SJSA1 (cell line): Measurements from ENCODE around the gene SPAG6. TPM values are rescaled to one million over a fixed set of nuclear protein-coding genes. Genes with fewer than 3 reads are reported as not detected.

ENCODE experiments used
- DNase-seq, 2 experiments: peaks; one replicate each; pipeline ENCODE4 v3.0.0-alpha.2; 2015 to 2020; ENCODE audit warnings: low spot score in 2 of 2, low read depth in 1 of 2
- H3K27ac ChIP-seq: fragments of 250-450 bp; sonication (Bioruptor Pico); 2 replicates; pipeline ENCODE4 v1.5.1; 2020; ENCODE audit warnings: mild to moderate bottlenecking, moderate library complexity
- H3K27me3 ChIP-seq: fragments of 250-450 bp; sonication (Bioruptor Pico); replicated peaks from 2 replicates; pipeline ENCODE4 v1.5.1; 2020; ENCODE audit warnings: mild to moderate bottlenecking, moderate library complexity
- H3K36me3 ChIP-seq: fragments of 250-450 bp; sonication (Bioruptor Pico); 2 replicates; pipeline ENCODE4 v1.5.1; 2020; ENCODE audit warnings: mild to moderate bottlenecking
- H3K4me1 ChIP-seq: fragments of 250-450 bp; sonication (Bioruptor Pico); replicated peaks from 2 replicates; pipeline ENCODE4 v1.6.1; 2021; ENCODE audit warnings: mild to moderate bottlenecking
- H3K4me3 ChIP-seq: fragments of 250-450 bp; sonication (Bioruptor Pico); 2 replicates; pipeline ENCODE4 v1.5.1; 2020; ENCODE audit warnings: mild to moderate bottlenecking
- H3K9me3 ChIP-seq: fragments of 250-450 bp; sonication (Bioruptor Pico); replicated peaks from 2 replicates; pipeline ENCODE4 v1.5.1; 2020; ENCODE audit warnings: mild to moderate bottlenecking
- total RNA-seq: library from RNA; depleted of rRNA; stranded (reverse); fragments of >200 nt; shearing (Covaris generic); gene quantifications from 2 replicates; pipeline ENCODE4 v1.2.3, GENCODE V29; 2014

Gene SPAG6
- total RNA-seq, 1 experiment from 2014 or later: not detected

GRCh38 chr10:22443175-22443901, 98.0 kb downstream of the SPAG6 start:
- Histone ChIP-seq H3K27me3 (peaks cover 13% of the 10 kb centered on the region; the same call in 1 of the 2 replicates), H3K27ac (no peak overlapping the region), H3K36me3 (no peaks in the 10 kb centered on the region), H3K4me1 (peaks cover 3% of the 10 kb centered on the region), H3K9me3 (no peaks in the 10 kb centered on the region), H3K4me3 (no peak overlapping the region)
- no peak for DNase-seq

- no peak for DNase-seq
- no peak overlapping the region for H3K27ac ChIP-seq
- no peaks in the 10 kb centered on the region for H3K4me1 ChIP-seq
- no peaks in the 10 kb centered on the region for H3K36me3 ChIP-seq
- H3K4me3 ChIP-seq: no peak overlapping the region
- H3K27me3 ChIP-seq: peaks cover 13% of the 10 kb centered on the region; the same call in 1 of the 2 replicates
- no peaks in the 10 kb centered on the region for H3K9me3 ChIP-seq
These were observed 99.0 kb downstream of the SPAG6 start for GRCh38 chr10:22444219-22444788.

GRCh38 chr10:22445495-22445894, 100.2 kb downstream of the SPAG6 start:
- no peaks in the 10 kb centered on the region for H3K36me3 ChIP-seq
- H3K27ac ChIP-seq: no peak overlapping the region
- no peak for DNase-seq
- H3K4me3 ChIP-seq: no peak overlapping the region
- H3K4me1 ChIP-seq: no peaks in the 10 kb centered on the region
- H3K9me3 ChIP-seq: no peaks in the 10 kb centered on the region
- peaks cover 13% of the 10 kb centered on the region; the same call in 1 of the 2 replicates for H3K27me3 ChIP-seq

- Histone ChIP-seq H3K9me3 (no peaks in the 10 kb centered on the region), H3K36me3 (no peaks in the 10 kb centered on the region), H3K4me3 (no peak overlapping the region), H3K27me3 (peaks cover 13% of the 10 kb centered on the region; the same call in 1 of the 2 replicates), H3K4me1 (no peaks in the 10 kb centered on the region), H3K27ac (no peak overlapping the region)
- no peak for DNase-seq
These were observed 101.8 kb downstream of the SPAG6 start for GRCh38 chr10:22447068-22447467.

GRCh38 chr10:22451346-22451745, 106.0 kb downstream of the SPAG6 start:
- DNase-seq: no peak
- H3K4me1 ChIP-seq: no peaks in the 10 kb centered on the region
- no peaks in the 10 kb centered on the region for H3K36me3 ChIP-seq
- no peak overlapping the region for H3K4me3 ChIP-seq
- 0 out of 2 replicates have a peak, but pooled peaks cover 3% of the 10 kb centered on the region for H3K27me3 ChIP-seq
- H3K27ac ChIP-seq: no peak overlapping the region
- no peaks in the 10 kb centered on the region; the same call in 1 of the 2 replicates for H3K9me3 ChIP-seq

- DNase-seq: no peak
- Histone ChIP-seq H3K9me3 (no peaks in the 10 kb centered on the region; the same call in 1 of the 2 replicates), H3K36me3 (no peaks in the 10 kb centered on the region), H3K4me3 (no peak overlapping the region), H3K4me1 (no peaks in the 10 kb centered on the region), H3K27me3 (no peaks in the 10 kb centered on the region), H3K27ac (no peak overlapping the region)
These were observed 108.0 kb downstream of the SPAG6 start for GRCh38 chr10:22453320-22453719.

GRCh38 chr10:22453948-22454591, 108.8 kb downstream of the SPAG6 start:
- Histone ChIP-seq H3K27me3 (no peaks in the 10 kb centered on the region), H3K4me3 (no peak overlapping the region), H3K4me1 (no peaks in the 10 kb centered on the region), H3K27ac (no peak overlapping the region), H3K36me3 (no peaks in the 10 kb centered on the region), H3K9me3 (no peaks in the 10 kb centered on the region; the same call in 1 of the 2 replicates)
- DNase-seq: no peak

GRCh38 chr10:22454634-22455033, 109.3 kb downstream of the SPAG6 start:
- no peak overlapping the region for H3K27ac ChIP-seq

GRCh38 chr10:22455068-22455857, 110.0 kb downstream of the SPAG6 start:
- Histone ChIP-seq H3K4me1 (no peaks in the 10 kb centered on the region), H3K36me3 (no peaks in the 10 kb centered on the region), H3K4me3 (no peak overlapping the region), H3K27me3 (no peaks in the 10 kb centered on the region), H3K27ac (no peak overlapping the region), H3K9me3 (no peaks in the 10 kb centered on the region; the same call in 1 of the 2 replicates)
- no peak for DNase-seq

More at GRCh38 chr10:22454634-22455033, 109.3 kb downstream of the SPAG6 start:
- Histone ChIP-seq H3K36me3 (no peaks in the 10 kb centered on the region), H3K4me1 (no peaks in the 10 kb centered on the region), H3K27me3 (no peaks in the 10 kb centered on the region), H3K9me3 (no peaks in the 10 kb centered on the region; the same call in 1 of the 2 replicates), H3K4me3 (no peak overlapping the region)
- DNase-seq: no peak

- Histone ChIP-seq H3K9me3 (no peaks in the 10 kb centered on the region; the same call in 1 of the 2 replicates), H3K4me1 (no peaks in the 10 kb centered on the region), H3K4me3 (no peak overlapping the region), H3K36me3 (no peaks in the 10 kb centered on the region), H3K27ac (no peak overlapping the region), H3K27me3 (no peaks in the 10 kb centered on the region)
- no peak for DNase-seq
These were observed 111.2 kb downstream of the SPAG6 start for GRCh38 chr10:22456486-22456885.

GRCh38 chr10:22458272-22459038, 113.2 kb downstream of the SPAG6 start:
- no peak for DNase-seq
- no peaks in the 10 kb centered on the region for H3K36me3 ChIP-seq
- H3K4me3 ChIP-seq: no peak overlapping the region
- H3K9me3 ChIP-seq: no peaks in the 10 kb centered on the region
- H3K27me3 ChIP-seq: no peaks in the 10 kb centered on the region
- no peaks in the 10 kb centered on the region for H3K4me1 ChIP-seq
- no peak overlapping the region for H3K27ac ChIP-seq

GRCh38 chr10:22459496-22459895, 114.2 kb downstream of the SPAG6 start:
- DNase-seq: no peak
- Histone ChIP-seq H3K27me3 (no peaks in the 10 kb centered on the region), H3K9me3 (no peaks in the 10 kb centered on the region), H3K4me1 (no peaks in the 10 kb centered on the region), H3K36me3 (no peaks in the 10 kb centered on the region), H3K4me3 (no peak overlapping the region), H3K27ac (no peak overlapping the region)

- Histone ChIP-seq H3K4me3 (no peak overlapping the region), H3K9me3 (no peaks in the 10 kb centered on the region), H3K27me3 (no peaks in the 10 kb centered on the region), H3K4me1 (no peaks in the 10 kb centered on the region), H3K36me3 (no peaks in the 10 kb centered on the region), H3K27ac (no peak overlapping the region)
- DNase-seq: no peak
These were observed 114.8 kb downstream of the SPAG6 start for GRCh38 chr10:22460101-22460500.
